ENCODE results near the gene CTSF.
"Not testable (repeated sequence)": the region's sequence is repeated elsewhere in the genome, so short reads cannot be mapped to it uniquely, and the experiment has no call there.

DNA sequence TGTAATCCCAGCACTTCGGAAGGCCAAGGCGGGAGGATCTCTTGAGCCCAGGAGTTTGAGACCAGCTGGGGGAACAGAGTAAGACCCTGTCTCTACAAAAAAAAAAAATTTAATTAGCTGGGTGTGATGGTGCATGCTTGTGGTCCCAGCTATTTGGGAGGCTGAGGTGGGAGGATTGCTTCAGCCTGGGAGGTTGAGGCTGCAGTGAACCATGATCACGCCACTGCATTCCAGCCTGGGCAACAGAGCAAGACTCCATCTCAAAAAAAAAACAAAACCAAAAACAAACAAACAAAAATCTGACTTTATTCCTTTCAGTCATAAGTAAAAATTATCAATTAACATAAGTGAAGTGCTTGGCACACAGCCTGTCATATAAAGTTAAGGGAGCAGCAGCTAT, 38.2 kb upstream of the CTSF start:
- TF ChIP-seq CTCF (IDR thresholded peaks at IDR 0.05); KAT7 (CRISPR knock-in tag; IDR thresholded peaks at IDR 0.05; ENCODE audit: borderline replicate concordance); ZNF425 (CRISPR knock-in tag; conservative IDR thresholded peaks at IDR 0.05); PRDM15 (CRISPR knock-in tag; IDR thresholded peaks at IDR 0.05); ETV6 (CRISPR knock-in tag; IDR thresholded peaks at IDR 0.05); IRF2 (CRISPR knock-in tag; IDR thresholded peaks at IDR 0.05; ENCODE audit: borderline replicate concordance, low read depth); FOXP1 (CRISPR knock-in tag; IDR thresholded peaks at IDR 0.05; ENCODE audit: borderline replicate concordance); TEAD1 (CRISPR knock-in tag; IDR thresholded peaks at IDR 0.05); CBFB (CRISPR knock-in tag; IDR thresholded peaks at IDR 0.05; ENCODE audit: low read depth): not testable (repeated sequence)
- TF ChIP-seq, protein P1, sequence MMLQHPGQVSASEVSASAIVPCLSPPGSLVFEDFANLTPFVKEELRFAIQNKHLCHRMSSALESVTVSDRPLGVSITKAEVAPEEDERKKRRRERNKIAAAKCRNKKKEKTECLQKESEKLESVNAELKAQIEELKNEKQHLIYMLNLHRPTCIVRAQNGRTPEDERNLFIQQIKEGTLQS (CRISPR knock-in tag; conservative IDR thresholded peaks at IDR 0.05): not testable (repeated sequence)
- TF ChIP-seq, protein P2, sequence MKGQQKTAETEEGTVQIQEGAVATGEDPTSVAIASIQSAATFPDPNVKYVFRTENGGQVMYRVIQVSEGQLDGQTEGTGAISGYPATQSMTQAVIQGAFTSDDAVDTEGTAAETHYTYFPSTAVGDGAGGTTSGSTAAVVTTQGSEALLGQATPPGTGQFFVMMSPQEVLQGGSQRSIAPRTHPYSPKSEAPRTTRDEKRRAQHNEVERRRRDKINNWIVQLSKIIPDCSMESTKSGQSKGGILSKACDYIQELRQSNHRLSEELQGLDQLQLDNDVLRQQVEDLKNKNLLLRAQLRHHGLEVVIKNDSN (CRISPR knock-in tag; IDR thresholded peaks at IDR 0.05): not testable (repeated sequence)
- TF ChIP-seq, protein P3, sequence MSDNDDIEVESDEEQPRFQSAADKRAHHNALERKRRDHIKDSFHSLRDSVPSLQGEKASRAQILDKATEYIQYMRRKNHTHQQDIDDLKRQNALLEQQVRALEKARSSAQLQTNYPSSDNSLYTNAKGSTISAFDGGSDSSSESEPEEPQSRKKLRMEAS (CRISPR knock-in tag; IDR thresholded peaks at IDR 0.05): not testable (repeated sequence)

Data from WTC11 (cell line).